MM.1S (cell line): ENCODE measurements around the gene PNPT1.

Experiments
- CTCF ChIP-seq: fragments of 300-600 bp; sonication (generic); IDR thresholded peaks from 2 replicates; pipeline ENCODE4 v1.5.1; 2016; ENCODE audit warnings: antibody characterized with exemption, low read length, mixed read lengths
- EZH2 ChIP-seq: fragments of 300-600 bp; sonication (generic); optimal IDR thresholded peaks from 2 replicates; pipeline ENCODE3; 2017; ENCODE audit warnings: low read depth, mild to moderate bottlenecking, antibody characterized with exemption, low read length, mixed read lengths
- EZH2phosphoT487 ChIP-seq: fragments of 300-600 bp; sonication (generic); IDR thresholded peaks from 2 replicates; pipeline ENCODE4 v1.6.1; 2018; ENCODE audit warnings: antibody characterized with exemption, low read length

DNA sequence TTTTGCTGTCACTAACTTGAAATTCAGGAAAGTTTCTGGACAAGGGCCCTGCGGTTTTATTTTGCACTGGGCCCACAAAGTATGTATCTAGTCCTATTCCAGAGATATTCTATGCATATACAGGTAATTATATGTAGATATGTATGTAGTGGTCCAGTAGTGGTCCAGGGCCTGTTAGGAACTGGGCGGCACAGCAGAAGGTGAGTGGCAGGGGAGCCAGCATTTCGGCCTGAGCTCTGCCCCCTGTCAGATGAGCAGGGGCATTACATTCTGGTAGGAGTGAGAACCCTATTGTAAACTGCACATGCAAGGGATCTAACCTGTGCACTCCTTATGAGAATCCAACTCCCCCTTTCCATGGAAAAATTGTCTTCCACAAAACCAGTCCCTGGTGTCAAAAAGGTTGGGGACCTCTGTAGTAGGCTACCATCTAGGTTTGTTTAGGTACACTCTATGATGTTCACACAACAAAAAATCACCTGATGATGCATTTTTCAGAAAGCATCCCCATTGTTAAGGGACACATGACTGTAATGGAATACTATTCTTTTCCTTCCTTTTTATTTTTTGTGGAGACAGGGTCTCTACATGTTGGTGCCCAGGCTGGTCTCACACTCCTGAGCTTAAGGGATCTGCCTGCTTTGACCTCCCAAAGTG lies 73.4 kb downstream of the PNPT1 start:
- TF ChIP-seq CTCF: peak; percentile 55
- no peak for TF ChIP-seq EZH2
- no peak for TF ChIP-seq EZH2phosphoT487
